Left lung (tissue), 10 donors: ENCODE data around the gene SELP. TPM values are rescaled to one million over a fixed set of nuclear protein-coding genes. Genes with fewer than 3 reads are reported as not detected.

Experiments
- ATAC-seq: fragments of 200-7000 bp; cut with Tn5 transposase; one replicate; pipeline ENCODE4 v1.9.1; 2020; ENCODE audit warnings: moderate library complexity
- DNase-seq, 4 donors: peaks; one replicate each; pipeline ENCODE4 v3.0.0-alpha.2; 2013 to 2020
- H3K27ac ChIP-seq, 2 donors: fragments of 200-600 bp; sonication (generic) in 1 of 2; one replicate each; pipeline versions ENCODE4 v1.5.0 to v1.8.0; 2020 to 2021
- H3K27me3 ChIP-seq, 2 donors: fragments of 200-600 bp; sonication (generic) in 1 of 2; one replicate each; pipeline versions ENCODE4 v1.5.0 to v1.8.0; 2020 to 2021
- H3K36me3 ChIP-seq, 2 donors: fragments of 200-600 bp; sonication (generic) in 1 of 2; one replicate each; pipeline versions ENCODE4 v1.5.0 to v1.8.0; 2020 to 2021
- H3K4me1 ChIP-seq, 2 donors: fragments of 200-600 bp; one replicate each; pipeline ENCODE4 v1.8.0; 2021
- H3K4me3 ChIP-seq, 2 donors: fragments of 200-600 bp; sonication (generic) in 1 of 2; one replicate each; pipeline versions ENCODE4 v1.5.0 to v1.8.0; 2020 to 2021; ENCODE audit warnings: mild to moderate bottlenecking in 1 of 2
- H3K9me3 ChIP-seq, 2 donors: fragments of 200-600 bp; sonication (generic) in 1 of 2; one replicate each; pipeline versions ENCODE4 v1.5.0 to v1.8.0; 2020 to 2021
- intact Hi-C, 2 donors: fragments of 100-400 bp; cut with DNase I; formaldehyde crosslinking; loops; one replicate each; pipeline versions ENCODE4 v1.11.2 to v1.14.2; 2022
- polyA plus RNA-seq, 6 donors: library from polyadenylated mRNA; unstranded; fragments of 120-200 nt; gene quantifications; one replicate each; pipeline ENCODE4 v1.2.1, GENCODE V29; 2013; ENCODE audit not compliant: insufficient read length in 6 of 6
- total RNA-seq, 2 donors: library from RNA; stranded (reverse); fragmentation: NEBNext Ultra II Directional; extraction: Animal tissue kit (Norgen Biotek cat#: 25700); gene quantifications; one replicate each; pipeline ENCODE4 v1.2.1, GENCODE V29; 2021
- TF ChIP-seq, protein P1 (sequence below), 2 donors: fragments of 200-600 bp; sonication (generic) in 1 of 2; IDR thresholded peaks; one replicate each; pipeline versions ENCODE4 v1.5.0 to v1.8.0; 2021; ENCODE audit warnings: antibody characterized with exemption in 2 of 2
- donor health status: DM: no; HTN: yes; CAD: no.
- donor health status: DM: no; HTN: no; CAD: no.

The SELP gene
- total and polyA plus RNA-seq, 8 donors: 6.3 to 27.0 (median 7.6) TPM

DNA sequence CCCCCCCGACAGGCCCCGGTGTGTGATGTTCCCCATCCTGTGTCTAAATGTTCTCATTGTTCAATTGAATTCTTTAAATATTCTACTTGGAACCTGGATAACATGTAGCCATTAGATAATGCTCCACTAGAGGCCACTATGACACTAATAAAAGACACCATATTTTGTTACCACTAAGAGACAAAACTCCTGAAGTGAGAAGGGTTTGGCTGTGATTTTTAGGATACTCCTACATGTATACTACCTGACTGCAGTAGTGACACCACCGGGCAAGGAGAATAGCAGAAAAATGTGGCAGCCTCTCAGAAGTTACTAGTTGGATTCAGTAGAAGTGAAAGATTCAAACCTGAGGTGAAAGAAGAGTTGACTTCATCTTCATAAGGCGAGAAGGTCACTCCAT lies 79.6 kb downstream of the SELP start:
- no peak overlapping the region for H3K4me3 ChIP-seq
- peak; percentile 76 for ATAC-seq
- no peak for DNase-seq
- H3K4me1 ChIP-seq: no peaks in the 10 kb centered on the region
- H3K27ac ChIP-seq: no peak overlapping the region
- no peaks in the 10 kb centered on the region for H3K9me3 ChIP-seq
- peaks cover 0 to 8% of the 10 kb centered on the region in 2 donors for H3K36me3 ChIP-seq
- no peaks in the 10 kb centered on the region for H3K27me3 ChIP-seq
- intact Hi-C loops: no loop called here
- TF ChIP-seq, protein P1, sequence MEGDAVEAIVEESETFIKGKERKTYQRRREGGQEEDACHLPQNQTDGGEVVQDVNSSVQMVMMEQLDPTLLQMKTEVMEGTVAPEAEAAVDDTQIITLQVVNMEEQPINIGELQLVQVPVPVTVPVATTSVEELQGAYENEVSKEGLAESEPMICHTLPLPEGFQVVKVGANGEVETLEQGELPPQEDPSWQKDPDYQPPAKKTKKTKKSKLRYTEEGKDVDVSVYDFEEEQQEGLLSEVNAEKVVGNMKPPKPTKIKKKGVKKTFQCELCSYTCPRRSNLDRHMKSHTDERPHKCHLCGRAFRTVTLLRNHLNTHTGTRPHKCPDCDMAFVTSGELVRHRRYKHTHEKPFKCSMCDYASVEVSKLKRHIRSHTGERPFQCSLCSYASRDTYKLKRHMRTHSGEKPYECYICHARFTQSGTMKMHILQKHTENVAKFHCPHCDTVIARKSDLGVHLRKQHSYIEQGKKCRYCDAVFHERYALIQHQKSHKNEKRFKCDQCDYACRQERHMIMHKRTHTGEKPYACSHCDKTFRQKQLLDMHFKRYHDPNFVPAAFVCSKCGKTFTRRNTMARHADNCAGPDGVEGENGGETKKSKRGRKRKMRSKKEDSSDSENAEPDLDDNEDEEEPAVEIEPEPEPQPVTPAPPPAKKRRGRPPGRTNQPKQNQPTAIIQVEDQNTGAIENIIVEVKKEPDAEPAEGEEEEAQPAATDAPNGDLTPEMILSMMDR (IDR thresholded peaks at IDR 0.05): no peak

GRCh38 chr1:169548282-169548681 lies 81.6 kb downstream of the SELP start:
- no peaks in the 10 kb centered on the region for H3K9me3 ChIP-seq
- ATAC-seq (peak; percentile 48), DNase-seq (no peak)
- no peak overlapping the region for H3K27ac ChIP-seq
- H3K4me3 ChIP-seq: no peak overlapping the region
- intact Hi-C loops: loop anchor here in 1 of 2 donors (5.0 kb wide), 1 partner anchor 81 kb away; no protein-coding TSS in a partner anchor
- H3K27me3 ChIP-seq: no peaks in the 10 kb centered on the region
- H3K36me3 ChIP-seq: peaks cover 0 to 8% of the 10 kb centered on the region in 2 donors
- H3K4me1 ChIP-seq: no peaks in the 10 kb centered on the region
- TF ChIP-seq, protein P1 (IDR thresholded peaks at IDR 0.05): no peak

DNA sequence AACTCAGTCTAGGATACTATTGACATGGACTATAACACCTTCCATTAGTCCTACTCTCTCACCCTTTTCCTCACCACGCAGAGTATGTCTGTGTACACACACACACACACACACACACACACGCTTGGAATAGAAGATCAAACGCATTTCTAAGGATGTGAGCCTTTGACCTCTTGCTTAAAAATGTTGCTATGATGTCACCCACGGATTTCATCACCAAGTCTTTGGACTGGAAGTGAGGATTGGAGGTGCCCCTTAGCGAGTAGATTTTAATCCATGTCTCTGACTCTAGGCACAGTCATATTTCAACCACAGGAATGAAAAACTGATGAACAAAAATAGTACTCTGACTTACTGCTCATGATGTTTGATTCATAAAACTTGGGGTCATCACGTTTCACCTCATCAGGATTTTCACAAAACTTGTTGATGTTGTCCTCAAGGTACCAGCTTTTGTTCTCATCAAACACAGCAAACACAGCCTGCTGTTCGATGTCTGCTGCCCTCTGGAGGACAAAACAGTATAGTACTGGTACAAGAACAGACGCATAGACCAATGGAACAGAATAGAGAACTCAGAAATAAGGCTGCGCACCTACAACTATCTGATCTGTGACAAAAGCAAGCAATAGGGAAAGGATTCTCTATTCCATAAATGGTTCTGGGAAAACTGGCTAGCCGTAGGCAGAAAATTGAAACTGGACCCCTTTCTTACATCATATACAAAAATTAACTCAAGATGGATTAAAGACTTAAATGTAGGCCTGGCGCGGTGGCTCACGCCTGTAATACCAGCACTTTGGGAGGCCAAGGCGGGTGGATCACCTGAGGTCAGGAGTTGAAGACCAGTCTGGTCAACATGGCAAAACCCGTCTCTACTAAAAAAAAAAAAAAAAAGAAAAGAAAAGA lies 83.6 kb downstream of the SELP start:
- intact Hi-C loops: loop anchor here in 1 of 2 donors (5.0 kb wide), 1 partner anchor 79 kb away; no protein-coding TSS in a partner anchor
- Histone ChIP-seq H3K27me3 (no peaks in the 10 kb centered on the region), H3K9me3 (no peaks in the 10 kb centered on the region), H3K4me3 (no peak overlapping the region), H3K36me3 (peaks cover 0 to 9% of the 10 kb centered on the region in 2 donors), H3K4me1 (no peaks in the 10 kb centered on the region), H3K27ac (no peak overlapping the region)
- peak in 3 of 4 donors; percentile 22 to 82 (median 63) for DNase-seq
- peak; percentile 94 for ATAC-seq
- TF ChIP-seq, protein P1 (IDR thresholded peaks at IDR 0.05): peak; percentile 66 to 75

- intact Hi-C loops: loop anchor here in 1 of 2 donors (5.0 kb wide), 1 partner anchor 78 kb away; no protein-coding TSS in a partner anchor
- no peak for DNase-seq
- peaks cover 0 to 9% of the 10 kb centered on the region in 2 donors for H3K36me3 ChIP-seq
- no peaks in the 10 kb centered on the region for H3K9me3 ChIP-seq
- no peak overlapping the region for H3K27ac ChIP-seq
- TF ChIP-seq, protein P1 (IDR thresholded peaks at IDR 0.05): no peak
- no peaks in the 10 kb centered on the region for H3K4me1 ChIP-seq
- H3K27me3 ChIP-seq: no peaks in the 10 kb centered on the region
- H3K4me3 ChIP-seq: no peak overlapping the region
- no peak for ATAC-seq
These were observed 84.5 kb downstream of the SELP start for GRCh38 chr1:169545472-169545871.
